ENCODE measurements around the gene ITIH4.
A peak's percentile ranks its signal among the peaks of the same experiment; 100 is the strongest.

The ITIH4 gene

DNA sequence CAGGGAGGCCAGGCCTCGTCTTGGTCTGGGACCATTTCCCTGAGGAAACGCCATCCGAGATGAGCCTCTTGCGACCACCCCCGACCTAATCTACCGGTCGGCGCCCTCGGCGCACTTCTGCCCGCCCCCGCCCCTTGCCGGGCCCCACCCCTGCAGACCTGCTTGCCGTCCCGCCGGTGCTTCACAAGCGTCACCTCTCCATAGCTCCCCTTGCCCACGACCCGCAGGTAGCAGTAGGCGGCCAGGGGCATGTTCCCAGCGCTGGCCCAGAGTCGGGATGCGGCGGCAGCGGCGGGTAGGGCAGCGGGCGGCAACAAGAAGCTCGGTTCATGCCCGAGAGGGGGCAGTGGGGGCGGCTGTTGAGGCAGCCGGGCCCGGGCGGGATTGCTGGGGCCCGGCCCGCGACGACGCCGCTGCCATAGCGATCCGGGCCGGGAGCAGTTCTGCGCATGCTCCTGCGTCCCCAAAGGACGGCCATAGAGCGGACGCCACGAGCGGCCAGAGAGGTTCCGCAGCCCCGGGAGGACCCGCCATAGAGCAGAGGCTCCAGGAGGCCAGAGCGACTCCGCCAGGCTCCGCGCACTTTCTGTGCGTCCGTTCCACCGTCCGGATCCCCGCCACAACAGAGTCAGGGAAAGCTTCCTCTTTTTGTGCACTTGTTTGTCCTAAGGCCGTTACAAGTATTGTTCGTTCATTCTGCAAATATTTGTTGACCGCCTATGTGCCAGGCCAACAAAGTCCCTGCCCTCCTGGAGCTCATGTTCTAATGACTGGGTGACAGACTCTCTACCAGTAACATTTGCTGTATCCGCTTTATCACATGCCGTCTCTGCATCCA lies 59.8 kb downstream of the ITIH4 start, which contains the start of gene NEK4:
Gene NEK4 (minus strand): TSS at position 445 of the 838 bp plus-strand sequence. CDS start 194 bp downstream, at position 251.
- 0 out of 2 replicates have a peak, but pooled peaks have one; percentile 32 for TF ChIP-seq NFRKB (IDR thresholded peaks at IDR 0.05)
- TF ChIP-seq L3MBTL2 (conservative IDR thresholded peaks at IDR 0.05), result peak; percentile 69
- TF ChIP-seq TARDBP (IDR thresholded peaks at IDR 0.05), result no peak
- TF ChIP-seq HDGF (IDR thresholded peaks at IDR 0.05; ENCODE audit: borderline replicate concordance), result peak; percentile 37; the same call in 1 of the 2 replicates
- CTCF ChIA-PET, result interaction anchor here (0.6 to 0.8 kb wide), 3 partner anchors 16 to 288 kb away, joined by 3 to 4 read pairs (median 3); no protein-coding TSS in a partner anchor
- POLR2A ChIA-PET, result interaction anchor here (0.6 to 3.2 kb wide), 22 partner anchors 11 to 253 kb away, joined by 3 to 35 read pairs (median 4); partner anchors contain the start of genes GLT8D1 and ITIH3
- peak; percentile 97 for DNase-seq (ENCODE audit: extremely low spot score)

DNA sequence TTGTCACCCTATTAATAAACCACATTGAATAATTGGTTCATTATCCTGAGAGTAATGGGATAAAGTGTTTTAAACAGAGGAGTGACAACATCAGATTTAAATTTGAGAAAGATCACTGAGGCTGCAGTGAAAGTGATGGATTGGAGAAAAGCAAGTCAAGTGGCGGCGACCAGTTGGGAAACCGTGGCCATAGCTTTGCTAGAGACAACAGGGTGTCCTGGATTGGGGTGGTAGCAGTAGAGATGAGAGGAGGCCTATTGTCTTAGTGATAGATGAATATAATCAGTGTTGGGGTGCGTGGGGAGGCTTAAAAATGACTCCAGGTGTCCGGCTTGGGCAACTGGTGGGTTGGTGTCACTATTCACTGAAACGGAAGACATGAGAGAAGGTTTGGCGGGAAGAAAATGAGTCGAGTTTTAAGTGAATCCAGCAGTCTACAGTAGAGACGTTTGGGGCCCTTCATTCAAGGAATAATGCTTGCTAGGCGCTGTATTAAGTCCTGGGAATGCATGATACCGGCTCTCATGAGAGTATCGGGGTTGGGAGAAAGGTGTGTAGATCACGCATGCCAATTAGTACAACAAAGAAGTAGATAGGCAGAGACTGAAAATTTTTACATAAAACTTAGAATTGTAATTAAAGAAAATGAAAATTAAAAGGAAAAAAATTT lies 60.6 kb downstream of the ITIH4 start:
- peak; percentile 10 for DNase-seq (ENCODE audit: extremely low spot score)
- CTCF ChIA-PET, result no interaction called here
- POLR2A ChIA-PET, result interaction anchor here (1.1 to 3.2 kb wide), 12 partner anchors 11 to 72 kb away, joined by 3 to 35 read pairs (median 8); partner anchors contain the start of genes GLT8D1 and ITIH3
- TF ChIP-seq LEF1 (IDR thresholded peaks at IDR 0.05; ENCODE audit: borderline replicate concordance) (no peak), SUZ12 (IDR thresholded peaks at IDR 0.05) (no peak), ELF4 (IDR thresholded peaks at IDR 0.05) (no peak), CTBP1 (IDR thresholded peaks at IDR 0.05; ENCODE audit: borderline replicate concordance) (no peak), ARNT (IDR thresholded peaks at IDR 0.05) (no peak), L3MBTL2 (conservative IDR thresholded peaks at IDR 0.05) (no peak), ZNF384 (IDR thresholded peaks at IDR 0.05) (no peak), FOXA1 (IDR thresholded peaks at IDR 0.05) (no peak), NFRKB (IDR thresholded peaks at IDR 0.05) (no peak), HDGF (IDR thresholded peaks at IDR 0.05; ENCODE audit: borderline replicate concordance) (no peak), FOXK2 (IDR thresholded peaks at IDR 0.05) (no peak), TARDBP (IDR thresholded peaks at IDR 0.05) (no peak), SP1 (IDR thresholded peaks at IDR 0.05) (no peak), BHLHE40 (IDR thresholded peaks at IDR 0.05; ENCODE audit: borderline replicate concordance) (no peak)
- TF ChIP-seq, protein P1, sequence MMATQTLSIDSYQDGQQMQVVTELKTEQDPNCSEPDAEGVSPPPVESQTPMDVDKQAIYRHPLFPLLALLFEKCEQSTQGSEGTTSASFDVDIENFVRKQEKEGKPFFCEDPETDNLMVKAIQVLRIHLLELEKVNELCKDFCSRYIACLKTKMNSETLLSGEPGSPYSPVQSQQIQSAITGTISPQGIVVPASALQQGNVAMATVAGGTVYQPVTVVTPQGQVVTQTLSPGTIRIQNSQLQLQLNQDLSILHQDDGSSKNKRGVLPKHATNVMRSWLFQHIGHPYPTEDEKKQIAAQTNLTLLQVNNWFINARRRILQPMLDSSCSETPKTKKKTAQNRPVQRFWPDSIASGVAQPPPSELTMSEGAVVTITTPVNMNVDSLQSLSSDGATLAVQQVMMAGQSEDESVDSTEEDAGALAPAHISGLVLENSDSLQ (IDR thresholded peaks at IDR 0.05), result no peak

DNA sequence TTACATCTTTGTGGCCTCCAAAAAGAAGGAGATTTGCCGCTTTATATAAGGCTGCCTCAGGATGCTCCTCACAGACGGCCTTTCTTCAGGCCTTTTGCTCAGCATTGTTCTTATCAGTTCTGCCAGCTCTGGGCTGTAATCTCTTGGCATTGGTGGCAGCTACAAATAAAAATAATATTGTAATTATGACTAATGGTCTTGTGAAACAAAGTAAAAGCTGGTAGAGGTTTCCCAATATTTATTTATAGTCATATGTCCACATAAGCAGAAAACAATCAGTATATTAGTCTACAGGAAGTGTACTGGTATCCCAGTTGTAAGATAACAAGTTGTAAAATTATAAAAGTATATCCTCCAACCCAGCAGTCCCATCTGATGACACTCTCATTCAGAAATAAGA lies 67.0 kb downstream of the ITIH4 start:
- ChIA-PET CTCF (interaction anchor here (0.8 kb wide), 1 partner anchor 58 kb away, joined by 3 read pairs; no protein-coding TSS in a partner anchor), POLR2A (no interaction called here)
- no peak for DNase-seq (ENCODE audit: extremely low spot score)
- TF ChIP-seq FOXM1 (IDR thresholded peaks at IDR 0.05; ENCODE audit: borderline replicate concordance), result no peak
- no peak for TF ChIP-seq FOXK2 (IDR thresholded peaks at IDR 0.05)
- no peak for TF ChIP-seq SUZ12 (IDR thresholded peaks at IDR 0.05)
- TF ChIP-seq ZNF384 (IDR thresholded peaks at IDR 0.05), result no peak
